HG02943 (cell line): Measurements from ENCODE around the gene DHX38.
"Not testable (repeated sequence)": the region's sequence is repeated elsewhere in the genome, so short reads cannot be mapped to it uniquely, and the experiment has no call there.

Experiments
- ATAC-seq: cut with Tn5 transposase; IDR thresholded peaks from one replicate; pipeline ENCODE4 v1.9.1; 2021; ENCODE audit warnings: mild to moderate bottlenecking, low read depth, moderate library complexity; ENCODE audit not compliant: unreplicated experiment

The DHX38 gene

GRCh38 chr16:72093448-72094265, at the start of gene DHX38, which contains the start of gene TXNL4B:
DHX38 (plus strand) TSS chr16:72093847; CDS start chr16:72096158, 2,311 bp downstream.
TXNL4B (minus strand) TSS chr16:72093620; CDS start chr16:72090749, 2,871 bp downstream.
- peak; percentile 98 for ATAC-seq

- no peak for ATAC-seq
Observed at GRCh38 chr16:72044296-72044695, 49.4 kb upstream of the DHX38 start.

- no peak for ATAC-seq
Observed at GRCh38 chr16:72044825-72045359, 48.8 kb upstream of the DHX38 start.

DNA sequence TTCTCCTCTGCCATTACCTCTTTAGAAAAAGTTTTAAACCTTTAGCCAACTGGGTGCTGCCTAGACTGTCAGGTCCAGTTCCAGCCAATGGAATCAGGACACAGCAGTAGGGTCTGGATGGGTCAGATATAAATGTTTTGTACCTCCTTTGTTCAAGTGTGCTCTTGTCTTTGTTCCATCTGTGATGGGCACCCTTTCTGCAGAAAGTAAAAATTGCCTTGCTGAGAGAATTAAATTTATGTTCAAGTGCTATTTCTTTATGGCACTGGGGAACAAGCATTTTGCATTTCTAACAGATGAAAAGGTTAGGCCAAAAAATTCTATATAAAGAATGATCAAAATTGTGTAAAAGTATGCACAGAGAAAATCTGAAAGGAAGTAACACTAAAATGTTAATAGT, 44.5 kb upstream of the DHX38 start:
- no peak for ATAC-seq

- no peak for ATAC-seq
Observed at GRCh38 chr16:72050769-72051464, 42.7 kb upstream of the DHX38 start.

GRCh38 chr16:72051818-72052217, 41.8 kb upstream of the DHX38 start:
- ATAC-seq = no peak

GRCh38 chr16:72054254-72054847, 39.3 kb upstream of the DHX38 start, which contains the start of gene HP:
HP (plus strand) TSS chr16:72054505; CDS start chr16:72054653, 148 bp downstream.
- ATAC-seq = not testable (repeated sequence)

DNA sequence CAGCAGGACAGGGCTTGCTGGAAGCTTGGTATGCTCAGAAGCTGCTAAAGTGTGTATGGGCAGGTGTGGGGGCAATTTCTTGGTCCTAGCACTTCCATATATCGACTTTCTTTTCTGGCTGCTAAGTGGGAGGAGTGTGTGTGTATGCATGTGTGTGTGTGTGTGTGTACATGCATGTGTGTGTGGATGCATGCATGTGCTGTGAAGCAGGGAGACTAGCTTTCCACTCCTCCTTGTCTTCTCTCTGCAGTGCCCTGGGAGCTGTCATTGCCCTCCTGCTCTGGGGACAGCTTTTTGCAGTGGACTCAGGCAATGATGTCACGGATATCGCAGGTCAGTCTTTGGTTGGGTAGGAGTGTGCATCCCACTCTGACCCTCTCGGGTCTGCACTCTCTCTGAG, 37.7 kb upstream of the DHX38 start:
- no peak for ATAC-seq

DNA sequence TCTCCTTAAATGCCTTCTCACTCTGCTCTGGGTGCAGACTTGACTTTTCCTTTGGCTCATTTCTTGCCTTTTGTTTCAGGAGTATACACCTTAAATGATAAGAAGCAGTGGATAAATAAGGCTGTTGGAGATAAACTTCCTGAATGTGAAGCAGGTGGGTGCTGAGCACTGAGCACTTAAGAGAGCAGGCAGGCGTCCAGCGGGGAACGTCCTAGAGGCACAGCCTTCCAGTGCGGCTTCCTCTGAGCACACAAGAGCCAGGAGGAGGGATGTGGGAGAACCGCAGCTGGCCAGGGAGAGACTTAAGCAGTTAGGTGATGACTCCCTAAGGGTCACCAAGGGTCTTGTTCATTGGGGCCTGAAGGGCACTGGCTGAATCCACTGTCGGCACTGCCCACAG, 36.3 kb upstream of the DHX38 start:
- not testable (repeated sequence) for ATAC-seq

GRCh38 chr16:72059060-72059459, 34.6 kb upstream of the DHX38 start:
- ATAC-seq = not testable (repeated sequence)

DNA sequence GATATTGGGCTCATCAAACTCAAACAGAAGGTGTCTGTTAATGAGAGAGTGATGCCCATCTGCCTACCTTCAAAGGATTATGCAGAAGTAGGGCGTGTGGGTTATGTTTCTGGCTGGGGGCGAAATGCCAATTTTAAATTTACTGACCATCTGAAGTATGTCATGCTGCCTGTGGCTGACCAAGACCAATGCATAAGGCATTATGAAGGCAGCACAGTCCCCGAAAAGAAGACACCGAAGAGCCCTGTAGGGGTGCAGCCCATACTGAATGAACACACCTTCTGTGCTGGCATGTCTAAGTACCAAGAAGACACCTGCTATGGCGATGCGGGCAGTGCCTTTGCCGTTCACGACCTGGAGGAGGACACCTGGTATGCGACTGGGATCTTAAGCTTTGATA, 33.2 kb upstream of the DHX38 start:
- ATAC-seq = no peak

GRCh38 chr16:72061564-72061963, 32.1 kb upstream of the DHX38 start:
- no peak for ATAC-seq

- ATAC-seq = no peak
Observed at GRCh38 chr16:72064361-72064894, 29.2 kb upstream of the DHX38 start.

DNA sequence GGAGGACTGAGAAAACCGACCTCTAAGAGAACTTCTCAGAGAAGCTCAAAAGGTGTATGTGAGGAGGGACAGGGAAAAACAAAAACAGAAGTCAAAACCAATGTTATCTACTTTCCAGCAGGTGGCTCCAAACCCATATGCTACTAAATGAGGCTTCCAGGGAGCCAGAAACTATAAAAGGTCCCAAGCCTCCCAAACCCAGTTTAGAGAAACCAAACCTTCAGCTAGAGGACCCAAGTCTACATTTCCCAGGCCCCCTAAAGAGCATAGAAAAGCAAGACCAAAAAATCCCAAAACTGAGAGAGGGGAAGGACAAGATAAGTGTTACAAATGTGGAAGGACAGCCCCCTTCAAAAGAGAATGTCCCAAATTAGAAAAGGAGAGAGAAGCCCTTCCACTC, 26.9 kb upstream of the DHX38 start:
- no peak for ATAC-seq

DNA sequence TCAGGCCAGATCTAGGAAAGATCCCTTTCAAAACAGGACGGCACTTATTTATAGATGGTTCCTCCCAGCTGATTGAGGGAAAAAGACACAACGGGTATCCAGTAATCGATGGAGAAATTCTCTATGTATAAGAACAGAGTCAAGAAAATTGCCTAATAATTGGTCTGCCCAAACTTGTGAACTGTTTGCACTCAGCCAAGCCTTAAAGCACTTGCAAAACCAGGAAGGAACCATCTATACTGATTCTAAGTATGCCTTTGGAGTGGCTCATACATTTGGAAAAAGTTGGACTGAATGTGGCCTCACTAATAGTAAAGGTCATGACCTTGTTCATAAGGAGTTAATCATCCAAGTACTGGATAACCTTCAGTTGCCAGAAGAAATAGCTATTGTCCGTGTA, 24.7 kb upstream of the DHX38 start:
- ATAC-seq = no peak

DNA sequence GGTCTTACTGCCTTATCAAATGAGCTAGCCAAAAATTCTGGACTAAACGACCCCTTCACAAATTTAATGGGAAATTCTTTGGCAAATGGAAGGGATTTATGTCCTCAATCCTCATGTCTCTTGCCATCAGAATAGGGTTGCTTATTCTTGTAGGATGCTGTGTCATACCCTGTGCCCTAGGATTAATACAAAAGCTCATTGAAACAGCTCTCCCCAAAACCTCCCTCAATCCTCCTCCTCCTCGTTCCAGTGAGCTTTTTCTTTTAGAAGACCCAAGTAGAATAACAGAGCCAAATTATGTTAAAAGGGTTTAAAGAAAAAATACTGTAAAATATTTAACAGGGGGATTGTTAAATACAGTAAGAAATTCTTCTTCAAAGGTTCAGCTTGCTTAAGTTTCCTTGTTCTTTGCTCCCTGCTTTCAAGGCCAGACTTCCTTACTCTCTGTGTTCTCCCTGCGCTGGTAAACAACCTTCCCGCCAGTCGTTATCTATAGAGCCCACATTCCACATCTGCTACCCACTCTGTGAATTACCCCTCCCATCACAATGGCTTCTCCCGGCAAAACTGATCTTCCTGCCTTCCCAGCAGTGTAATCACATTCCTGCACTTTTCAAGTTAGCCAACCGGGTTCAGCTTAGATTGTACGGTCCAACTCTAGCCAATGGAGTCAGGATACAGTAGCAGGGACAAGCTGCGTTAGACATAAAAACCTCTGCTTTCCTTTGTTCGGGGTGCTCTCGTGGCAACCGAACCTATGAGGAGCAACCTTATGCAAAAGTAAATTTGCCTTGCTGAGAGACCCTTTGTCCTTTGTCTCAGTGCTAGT, 20.9 kb upstream of the DHX38 start:
- no peak for ATAC-seq

- no peak for ATAC-seq
Observed at GRCh38 chr16:72073560-72074230, 20.0 kb upstream of the DHX38 start.

- not testable (repeated sequence) for ATAC-seq
Observed at GRCh38 chr16:72075067-72075466, 18.6 kb upstream of the DHX38 start.

DNA sequence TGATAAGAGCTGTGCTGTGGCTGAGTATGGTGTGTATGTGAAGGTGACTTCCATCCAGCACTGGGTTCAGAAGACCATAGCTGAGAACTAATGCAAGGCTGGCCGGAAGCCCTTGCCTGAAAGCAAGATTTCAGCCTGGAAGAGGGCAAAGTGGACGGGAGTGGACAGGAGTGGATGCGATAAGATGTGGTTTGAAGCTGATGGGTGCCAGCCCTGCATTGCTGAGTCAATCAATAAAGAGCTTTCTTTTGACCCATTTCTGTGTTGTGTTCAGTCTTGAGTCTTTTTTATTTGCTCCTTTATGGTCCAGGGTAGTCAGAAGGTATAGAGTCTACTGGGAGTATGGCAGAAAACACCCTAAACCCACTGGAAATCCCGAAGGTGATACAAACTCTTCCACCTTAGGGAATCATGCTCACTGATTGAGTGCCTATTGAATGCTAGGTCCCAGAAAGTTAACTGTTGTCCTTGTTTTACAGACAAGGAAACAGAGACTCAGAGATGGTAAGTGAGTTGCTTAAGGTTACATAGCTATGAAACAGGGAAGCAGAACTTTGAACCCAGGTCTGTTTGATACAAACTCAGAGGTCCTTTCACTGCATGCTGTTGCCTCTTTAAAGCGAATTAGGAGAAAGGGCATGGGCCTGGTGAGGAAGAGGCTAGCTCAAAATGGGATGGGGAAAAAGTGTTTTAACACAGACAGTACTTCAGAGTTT, 16.5 kb upstream of the DHX38 start:
- ATAC-seq = not testable (repeated sequence)
